Measurements from ENCODE around the gene ZCWPW1.

- TF ChIP-seq NCOA2 (CRISPR knock-in tag; IDR thresholded peaks at IDR 0.05) (no peak), ARID2 (CRISPR knock-in tag; IDR thresholded peaks at IDR 0.05; ENCODE audit: borderline replicate concordance) (no peak), ELF4 (CRISPR knock-in tag; IDR thresholded peaks at IDR 0.05; ENCODE audit: borderline replicate concordance) (no peak), SMARCC2 (IDR thresholded peaks at IDR 0.05) (no peak), EHMT2 (IDR thresholded peaks at IDR 0.05; ENCODE audit: borderline replicate concordance, low read depth, low read length) (no peak), STAT5B (CRISPR knock-in tag; IDR thresholded peaks at IDR 0.05) (no peak), USF2 (IDR thresholded peaks at IDR 0.05; ENCODE audit: low read depth, low read length) (no peak), USF2 (CRISPR knock-in tag; IDR thresholded peaks at IDR 0.05; ENCODE audit: borderline replicate concordance) (no peak), MXI1 (IDR thresholded peaks at IDR 0.05; ENCODE audit: borderline replicate concordance, low read depth, low read length) (no peak), POLR2AphosphoS5 (IDR thresholded peaks at IDR 0.05; ENCODE audit: low read depth, low read length) (no peak), DRAP1 (CRISPR knock-in tag; IDR thresholded peaks at IDR 0.05) (no peak), CTCF (CRISPR knock-in tag; IDR thresholded peaks at IDR 0.05) (peak; percentile 26; the same call in 1 of the 2 replicates), ZBTB10 (CRISPR knock-in tag; IDR thresholded peaks at IDR 0.05; ENCODE audit: borderline replicate concordance) (no peak), ZNF776 (CRISPR knock-in tag; IDR thresholded peaks at IDR 0.05) (no peak)
Observed at GRCh38 chr7:100476903-100477870, 48.7 kb upstream of the ZCWPW1 start.

Data from HepG2 (cell line).